Heart right ventricle (tissue), 16 donors: ENCODE data around the gene SMYD4. TPM values are rescaled to one million over a fixed set of nuclear protein-coding genes. Genes with fewer than 3 reads are reported as not detected.

Experiments
- ATAC-seq, 8 donors: fragments of 200-7000 bp; cut with Tn5 transposase; one replicate each; pipeline ENCODE4 v1.9.1; 2020; ENCODE audit warnings: mild to moderate bottlenecking in 8 of 8, moderate library complexity in 8 of 8, moderate number of reproducible peaks in 1 of 8
- DNase-seq, 2 donors: peaks; one replicate each; pipeline ENCODE4 v3.0.0-alpha.2; 2020
- H3K27ac ChIP-seq, 10 donors: fragments of 200-600 bp; sonication (generic) in 2 of 10; one replicate each; pipeline versions ENCODE4 v1.5.0 to v1.8.0; 2020 to 2022; ENCODE audit warnings: mild to moderate bottlenecking in 3 of 10
- H3K27me3 ChIP-seq, 7 donors: fragments of 200-600 bp; one replicate each; pipeline ENCODE4 v1.8.0; 2021 to 2022; ENCODE audit warnings: mild to moderate bottlenecking in 2 of 7
- H3K36me3 ChIP-seq, 9 donors: fragments of 200-600 bp; sonication (generic) in 1 of 9; one replicate each; pipeline versions ENCODE4 v1.5.0 to v1.8.0; 2020 to 2022; ENCODE audit warnings: mild to moderate bottlenecking in 2 of 9
- H3K4me1 ChIP-seq, 9 donors: fragments of 200-600 bp; sonication (generic) in 1 of 9; one replicate each; pipeline versions ENCODE4 v1.5.0 to v1.8.0; 2020 to 2022; ENCODE audit warnings: mild to moderate bottlenecking in 4 of 9
- H3K4me3 ChIP-seq, 10 donors: fragments of 200-600 bp; sonication (generic) in 2 of 10; one replicate each; pipeline versions ENCODE4 v1.5.0 to v1.8.0; 2020 to 2022; ENCODE audit warnings: mild to moderate bottlenecking in 7 of 10, moderate library complexity in 2 of 10
- H3K9me3 ChIP-seq, 11 donors: fragments of 200-600 bp in 10 of 11; sonication (generic) in 2 of 11; one replicate each; pipeline versions ENCODE4 v1.5.0 to v1.8.0; 2013 to 2022; ENCODE audit warnings: mild to moderate bottlenecking in 2 of 11, control low read depth in 1 of 11, moderate library complexity in 1 of 11
- WGBS, 2 donors: extraction: QIAGEN DNeasy Blood & Tissue Kit; methylation state at CpG; one replicate each; pipeline ENCODE4 v1.1.7; 2013; ENCODE audit warnings: inconsistent platforms in 1 of 2; 5-methylcytosine and 5-hydroxymethylcytosine counted together
- intact Hi-C, 10 donors: fragments of 100-400 bp; cut with DNase I; formaldehyde crosslinking; loops; one replicate each; pipeline versions ENCODE4 v1.11.1 to v1.14.2; 2022
- polyA plus RNA-seq, 2 donors: library from polyadenylated mRNA; stranded (reverse); fragments of 200-250 nt; gene quantifications; one replicate each; pipeline ENCODE4 v1.2.3, GENCODE V29; 2013
- total RNA-seq, 10 donors: library from RNA; stranded (reverse); fragmentation: NEBNext Ultra II Directional in 3 of 10; extraction: Animal tissue kit (Norgen Biotek cat#: 25700) in 3 of 10; gene quantifications; one replicate each; pipeline versions ENCODE4 v1.2.1 to v1.2.4, GENCODE V29; 2021 to 2023
- TF ChIP-seq, protein P1 (sequence below), 9 donors: fragments of 200-600 bp; sonication (generic) in 2 of 9; IDR thresholded peaks; one replicate each; pipeline versions ENCODE4 v1.5.0 to v1.8.0; 2021 to 2022; ENCODE audit warnings: antibody characterized with exemption in 9 of 9, mild to moderate bottlenecking in 5 of 9, moderate library complexity in 1 of 9
- donor health status: Arrhythmogenic right ventricular cardiomyopathy.
- donor health status: ischemic (EF 13 %, LVEDD 7.1; RV severe dilation, severe dysfunction).
- donor health status: healthy with polysubstance abuse.
- donor health status: DM: no; HTN: yes; CAD: no.
- donor health status: DM: no; HTN: no; CAD: no.
- donor health status: ischemic (EF 25% LVEDD 6.9; RV normal size, moderate dysfunction).
- donor health status: ischemic (EF 25% LVEDD 5.7; RV mildly dilated, moderate dysfunction).
- donor health status: healthy.
- donor health status: DM: yes; HTN: yes; CAD: no.
- donor health status: Ischemic cardiomyopathy.
- donor health status: ischemic (EF 35%, LVEDD 5.7; RV mildly dilated, moderate dysfunction).
- donor health status: nonischemic (EF 11% LVEDD 7.7; RV severe dilation, severe dysfunction).
- donor health status: DM: yes; HTN: yes; CAD: no.
- donor health status: PGD.
- donor health status: ischemic (EF 29% LVEDD 5.4; RV normal size, mild dysfunction).
- donor health status: nonischemic (EF 23%, LVEDD 6.1; RV moderate dilation, normal function).

The SMYD4 gene
- total and polyA plus RNA-seq, 12 donors, result 4.6 to 13.5 (median 8.9) TPM

DNA sequence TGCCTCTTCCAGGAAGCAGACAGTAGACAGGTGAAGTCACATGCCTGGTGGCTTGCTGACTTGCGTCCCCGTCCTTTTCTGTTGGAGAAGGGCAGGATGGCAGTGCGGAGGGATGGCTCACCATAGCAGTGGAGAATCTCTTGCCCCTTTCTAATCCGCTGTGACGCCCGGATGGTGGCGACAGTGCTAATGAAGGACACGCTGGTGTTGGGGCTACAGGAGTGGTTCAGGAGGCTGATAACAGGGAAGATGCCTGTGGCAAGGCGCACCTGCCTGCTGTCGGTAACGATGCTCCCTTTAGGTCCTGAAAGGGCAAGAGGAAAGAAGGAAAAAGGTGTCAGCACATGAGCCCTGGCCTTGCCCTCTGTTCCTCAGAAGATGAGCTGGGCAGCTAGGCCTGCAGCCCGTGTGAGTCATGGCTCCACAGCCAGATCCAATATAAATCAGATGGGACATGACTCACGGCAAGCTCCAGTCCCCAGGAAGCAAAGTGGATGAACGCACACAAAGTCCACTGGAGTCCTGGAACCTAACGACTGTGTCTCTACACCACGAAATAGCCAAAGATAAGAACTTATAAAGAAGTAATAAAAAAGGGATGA lies 42.3 kb downstream of the SMYD4 start:
- TF ChIP-seq, protein P1, sequence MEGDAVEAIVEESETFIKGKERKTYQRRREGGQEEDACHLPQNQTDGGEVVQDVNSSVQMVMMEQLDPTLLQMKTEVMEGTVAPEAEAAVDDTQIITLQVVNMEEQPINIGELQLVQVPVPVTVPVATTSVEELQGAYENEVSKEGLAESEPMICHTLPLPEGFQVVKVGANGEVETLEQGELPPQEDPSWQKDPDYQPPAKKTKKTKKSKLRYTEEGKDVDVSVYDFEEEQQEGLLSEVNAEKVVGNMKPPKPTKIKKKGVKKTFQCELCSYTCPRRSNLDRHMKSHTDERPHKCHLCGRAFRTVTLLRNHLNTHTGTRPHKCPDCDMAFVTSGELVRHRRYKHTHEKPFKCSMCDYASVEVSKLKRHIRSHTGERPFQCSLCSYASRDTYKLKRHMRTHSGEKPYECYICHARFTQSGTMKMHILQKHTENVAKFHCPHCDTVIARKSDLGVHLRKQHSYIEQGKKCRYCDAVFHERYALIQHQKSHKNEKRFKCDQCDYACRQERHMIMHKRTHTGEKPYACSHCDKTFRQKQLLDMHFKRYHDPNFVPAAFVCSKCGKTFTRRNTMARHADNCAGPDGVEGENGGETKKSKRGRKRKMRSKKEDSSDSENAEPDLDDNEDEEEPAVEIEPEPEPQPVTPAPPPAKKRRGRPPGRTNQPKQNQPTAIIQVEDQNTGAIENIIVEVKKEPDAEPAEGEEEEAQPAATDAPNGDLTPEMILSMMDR (IDR thresholded peaks at IDR 0.05), result no peak
- peaks cover 21 to 70% (median 56%) of the 10 kb centered on the region in 9 donors for H3K4me1 ChIP-seq
- no peaks in the 10 kb centered on the region for H3K9me3 ChIP-seq
- DNase-seq (peak; percentile 44 to 64), ATAC-seq (peak; percentile 18 to 57 (median 37))
- 68 to 75% methylated on average over 16 of the region's 16 CpGs for WGBS, 2 donors
- H3K27me3 ChIP-seq, result no peaks in the 10 kb centered on the region
- peaks cover 0 to 21% (median 0%) of the 10 kb centered on the region in 9 donors for H3K36me3 ChIP-seq
- no peak overlapping the region for H3K4me3 ChIP-seq
- intact Hi-C loops, result loop anchor here in 5 of 10 donors (2.0 to 10.0 kb wide), 6 partner anchors 41 to 213 kb away; partner anchors contain the start of gene SMYD4 (in 1 of the 5)
- peak overlapping the region; percentile 52 to 95 (median 84) for H3K27ac ChIP-seq

DNA sequence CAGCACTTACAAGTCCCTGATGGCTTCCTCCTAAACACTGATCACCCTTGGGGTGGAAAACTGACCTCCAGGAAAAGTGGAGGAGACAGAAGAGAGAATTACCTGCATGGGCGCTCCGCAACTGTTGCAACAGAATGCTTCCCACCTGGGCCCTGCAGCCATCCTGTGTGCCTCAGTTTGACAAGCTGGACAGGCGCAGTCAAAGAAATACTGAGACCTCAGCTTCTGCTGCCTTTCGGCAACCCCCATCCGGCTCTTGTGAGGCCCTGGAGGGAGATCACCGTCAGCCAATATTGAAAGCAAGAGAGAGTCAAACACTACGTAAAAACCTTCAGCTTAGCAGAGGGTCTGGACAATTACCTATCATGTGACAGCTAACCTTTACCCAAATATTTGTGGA lies 43.0 kb downstream of the SMYD4 start:
- WGBS, 2 donors, result 76 to 84% methylated on average over 7 of the region's 7 CpGs
- TF ChIP-seq, protein P1 (IDR thresholded peaks at IDR 0.05), result no peak
- Histone ChIP-seq H3K27ac (peak overlapping the region; percentile 52 to 95 (median 84)), H3K27me3 (no peaks in the 10 kb centered on the region), H3K4me1 (peaks cover 21 to 77% (median 57%) of the 10 kb centered on the region in 9 donors), H3K36me3 (peaks cover 0 to 24% (median 0%) of the 10 kb centered on the region in 9 donors), H3K9me3 (no peaks in the 10 kb centered on the region), H3K4me3 (peak overlapping the region in 1 of 10 donors; percentile 5)
- ATAC-seq, result peak in 1 of 8 donors; percentile 4
- intact Hi-C loops, result loop anchor here in 5 of 10 donors (2.0 to 10.0 kb wide), 6 partner anchors 42 to 212 kb away; partner anchors contain the start of gene SMYD4 (in 1 of the 5)
- DNase-seq, result no peak

DNA sequence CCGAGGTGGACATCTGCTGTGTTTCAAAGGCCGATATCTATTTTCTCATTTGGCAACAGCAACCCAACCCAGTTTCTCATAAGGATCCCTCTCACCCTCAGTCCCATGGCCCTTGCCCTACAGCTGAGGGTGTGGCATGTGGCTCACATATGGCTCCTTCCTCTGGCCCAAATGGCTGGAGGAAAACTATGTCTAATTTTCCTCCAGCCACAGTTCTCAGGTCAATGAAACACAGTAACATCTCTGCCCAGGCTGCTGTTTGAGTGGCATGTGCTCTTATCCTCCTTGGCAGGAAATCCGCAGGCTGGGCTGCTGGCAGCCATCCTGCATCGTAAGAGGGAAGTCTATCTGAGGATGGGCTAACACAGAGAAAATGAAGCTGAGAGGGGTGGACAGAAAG lies 43.8 kb downstream of the SMYD4 start:
- 30 to 37% methylated on average over 4 of the region's 4 CpGs for WGBS, 2 donors
- peak overlapping the region; percentile 52 to 95 (median 84) for H3K27ac ChIP-seq
- peaks cover 21 to 85% (median 60%) of the 10 kb centered on the region in 9 donors for H3K4me1 ChIP-seq
- ATAC-seq (peak in 5 of 8 donors; percentile 7 to 36 (median 11)), DNase-seq (peak; percentile 55 to 64)
- TF ChIP-seq, protein P1 (IDR thresholded peaks at IDR 0.05), result no peak
- H3K9me3 ChIP-seq, result no peaks in the 10 kb centered on the region
- peaks cover 0 to 32% (median 4%) of the 10 kb centered on the region in 9 donors for H3K36me3 ChIP-seq
- intact Hi-C loops, result loop anchor here in 5 of 10 donors (2.0 to 10.0 kb wide), 7 partner anchors 43 to 211 kb away; partner anchors contain the start of gene SMYD4 (in 1 of the 5)
- H3K27me3 ChIP-seq, result no peaks in the 10 kb centered on the region
- no peak overlapping the region for H3K4me3 ChIP-seq

DNA sequence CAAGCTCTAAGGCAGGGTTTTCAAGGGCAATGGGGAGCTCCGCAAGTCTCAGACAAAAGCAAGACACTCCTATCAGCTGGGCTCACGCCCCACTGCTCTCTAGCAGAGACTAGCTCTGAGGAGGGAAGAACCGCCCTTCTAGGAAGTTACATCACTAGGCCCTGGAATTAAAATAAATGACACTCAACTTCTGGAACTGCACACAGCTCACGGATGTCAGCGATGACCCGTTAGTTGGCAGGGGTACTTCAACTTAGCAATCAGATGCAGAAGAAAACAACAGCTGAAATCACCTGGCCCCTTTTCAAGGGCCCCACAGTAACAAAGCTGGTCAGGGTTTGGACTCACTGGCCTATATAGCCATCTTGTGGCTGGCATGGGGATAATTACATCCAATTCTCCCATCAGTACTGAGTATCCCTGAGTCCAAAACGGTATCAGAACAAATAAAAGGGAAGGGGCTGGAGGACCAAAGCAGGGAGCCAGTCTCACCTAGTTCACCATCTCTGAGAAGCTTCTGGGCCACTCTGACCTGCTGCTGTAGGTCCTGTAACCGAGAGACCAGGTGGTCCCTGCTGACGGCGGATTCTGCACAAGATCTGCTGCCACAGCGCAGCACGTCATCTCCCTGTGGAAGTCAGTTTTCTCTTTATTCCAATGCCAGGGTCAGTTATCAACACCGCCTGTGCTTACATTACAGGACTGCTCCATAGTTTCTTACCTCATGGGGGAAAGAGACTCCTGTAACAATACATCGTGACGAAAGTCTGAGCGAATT lies 45.7 kb downstream of the SMYD4 start:
- TF ChIP-seq, protein P1 (IDR thresholded peaks at IDR 0.05), result peak; percentile 37 to 82 (median 70)
- peak overlapping the region in 6 of 10 donors; percentile 2 to 27 (median 12) for H3K4me3 ChIP-seq
- H3K27me3 ChIP-seq, result no peaks in the 10 kb centered on the region
- intact Hi-C loops, result loop anchor here in 9 of 10 donors (2.0 to 10.0 kb wide), 11 partner anchors 57 to 209 kb away; partner anchors contain the start of genes WDR81 (in 2 of the 9), PRPF8 (in 1 of the 9) and TLCD2 (in 1 of the 9)
- DNase-seq, result peak; percentile 68 to 87
- H3K4me1 ChIP-seq, result peaks cover 21 to 92% (median 61%) of the 10 kb centered on the region in 9 donors
- peak overlapping the region; percentile 89 to 95 (median 93) for H3K27ac ChIP-seq
- H3K36me3 ChIP-seq, result peaks cover 0 to 51% (median 9%) of the 10 kb centered on the region in 9 donors
- WGBS, 2 donors, result 48 to 52% methylated on average over 16 of the region's 16 CpGs
- H3K9me3 ChIP-seq, result no peaks in the 10 kb centered on the region
- peak; percentile 78 to 85 (median 84) for ATAC-seq
